Measurements from ENCODE around the gene PPP2R2D. TPM values are rescaled to one million over a fixed set of nuclear protein-coding genes. Genes with fewer than 3 reads are reported as not detected.

PPP2R2D gene
- total RNA-seq, 1 donor from 2014 or later, result 39.6 TPM

GRCh38 chr10:131998845-131999681, 98.3 kb downstream of the PPP2R2D start:
- no peak for DNase-seq

DNA sequence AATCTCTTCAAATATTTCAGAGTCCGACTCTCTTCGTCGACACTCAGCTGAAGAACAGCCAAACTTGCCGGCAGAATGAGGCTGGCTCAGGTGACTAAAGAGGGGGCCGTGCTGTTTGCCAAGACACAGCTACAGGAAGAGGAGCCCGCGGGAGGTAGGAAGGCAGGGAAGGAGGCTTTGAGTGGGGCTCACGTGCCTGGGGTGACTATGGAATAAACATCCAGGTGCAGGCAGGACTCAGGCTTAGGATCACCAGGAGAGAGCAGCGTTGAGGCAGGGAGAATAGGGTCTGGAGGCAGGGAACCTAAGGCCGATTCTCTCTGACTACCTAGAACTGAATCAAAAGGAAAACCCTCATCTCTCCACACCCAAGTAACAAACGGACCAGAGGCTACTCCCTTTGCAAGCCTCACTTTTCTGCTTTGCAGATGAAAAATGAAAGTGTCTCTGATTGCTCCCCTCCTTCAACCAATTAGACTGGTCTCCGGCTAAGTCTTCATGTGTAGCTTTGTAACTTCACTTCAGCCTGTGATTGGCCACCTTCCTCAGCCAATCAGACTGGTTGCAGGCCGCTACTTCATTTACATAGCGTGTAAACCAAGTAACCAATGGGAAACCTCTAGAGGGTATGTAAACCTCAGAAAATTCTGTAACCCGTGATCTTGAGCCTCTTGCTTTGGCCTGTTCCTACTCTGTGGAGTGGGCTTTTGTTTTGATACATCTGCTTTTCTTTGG, 100.6 kb downstream of the PPP2R2D start:
- DNase-seq, result no peak

GRCh38 chr10:132002004-132002403, 101.2 kb downstream of the PPP2R2D start:
- no peak for DNase-seq

GRCh38 chr10:132003282-132003924, 102.6 kb downstream of the PPP2R2D start:
- DNase-seq, result no peak

DNA sequence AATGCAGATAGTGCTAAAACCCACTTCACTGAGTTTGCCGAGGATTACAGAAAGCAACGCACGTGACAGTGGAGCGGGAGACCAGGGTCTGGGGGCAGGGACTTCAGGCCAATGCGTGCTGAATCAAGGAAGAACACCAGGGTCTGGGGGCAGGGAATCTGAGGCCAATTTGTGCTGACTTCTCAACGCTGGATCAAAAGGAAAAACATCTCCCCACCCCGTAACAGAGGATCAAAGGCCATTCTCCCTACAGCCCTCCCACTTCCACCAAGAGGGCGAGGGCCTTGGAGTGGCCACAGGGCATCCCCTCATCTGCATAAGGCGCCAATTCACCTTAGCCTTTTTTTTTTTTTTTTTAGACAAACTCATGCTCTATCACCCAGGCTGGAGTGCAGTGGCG, 103.2 kb downstream of the PPP2R2D start:
- DNase-seq, result no peak

GRCh38 chr10:132005147-132005546, 104.3 kb downstream of the PPP2R2D start:
- DNase-seq, result no peak

GRCh38 chr10:132006966-132007365, 106.2 kb downstream of the PPP2R2D start:
- no peak for DNase-seq

DNA sequence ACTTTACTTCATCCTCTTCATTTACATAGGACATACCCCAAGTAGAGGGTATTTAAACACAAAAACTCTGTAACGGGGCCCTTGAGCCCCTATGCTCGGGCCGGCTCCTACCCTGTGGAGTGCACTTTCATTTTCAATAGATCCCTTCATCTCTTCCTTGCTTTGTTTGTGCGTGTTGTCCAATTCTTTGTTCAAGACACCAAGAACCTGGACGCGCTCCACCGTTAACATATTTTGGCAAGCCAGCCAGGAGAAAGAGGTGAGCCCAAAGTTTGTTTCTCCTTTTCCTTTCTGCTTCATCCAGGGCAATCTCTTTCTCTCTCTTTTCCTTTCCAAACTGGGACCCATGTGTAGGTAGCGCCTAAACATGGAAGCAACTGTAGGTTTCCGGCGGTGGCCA, 106.9 kb downstream of the PPP2R2D start:
- no peak for DNase-seq

Other genes with a start within 250 kb of the PPP2R2D start
- gene BNIP3, start 80.9 kb downstream of the PPP2R2D start, total RNA-seq, result 89.3 TPM
- gene JAKMIP3, start 164.9 kb downstream of the PPP2R2D start, total RNA-seq, result 1.0 TPM

All from tongue (tissue), 2 donors.